H1 (cell line): Measurements from ENCODE around the gene IKZF2. TPM values are rescaled to one million over a fixed set of nuclear protein-coding genes. Genes with fewer than 3 reads are reported as not detected.

Source experiments
- CTCF ChIA-PET: fragments of 300-600 bp; sonication (Branson Sonifier 250); formaldehyde crosslinking; loops from one replicate; lab custom pipeline; 2021; ENCODE audit not compliant: partially characterized antibody; lab: Charles Lee
- POLR2A ChIA-PET: fragments of 300-600 bp; sonication (Branson Sonifier 250); formaldehyde crosslinking; loops from one replicate; lab custom pipeline; 2021; ENCODE audit warnings: inconsistent platforms; ENCODE audit not compliant: partially characterized antibody; lab: Charles Lee
- DNase-seq, 2 experiments: peaks; one replicate each; pipeline versions ENCODE4 v3.0.0 to v3.0.0-alpha.2; 2010 to 2022; ENCODE audit warnings: low spot score in 2 of 2, low read depth in 1 of 2, mixed read lengths in 1 of 2
- FAIRE-seq: peaks from 2 replicates; lab custom pipeline; 2011; peaks lifted over from hg19 to GRCh38; lab: Jason Lieb, UNC
- H2AFZ ChIP-seq: 2 replicates; pipeline ENCODE4 v1.8.1; 2012; ENCODE audit warnings: low read length, inconsistent platforms
- H2AK5ac ChIP-seq: 2 replicates; pipeline ENCODE4 v1.6.1; 2013; ENCODE audit warnings: low read depth, low read length
- H2BK120ac ChIP-seq: replicated peaks from 2 replicates; pipeline ENCODE3; 2013; ENCODE audit warnings: low read depth, low read length, inconsistent platforms
- H2BK12ac ChIP-seq: 2 replicates; pipeline ENCODE4 v1.6.1; 2013; ENCODE audit warnings: low read depth, low read length
- H2BK15ac ChIP-seq: 2 replicates; pipeline ENCODE4 v1.6.1; 2013; ENCODE audit warnings: low read length
- H2BK20ac ChIP-seq: 2 replicates; pipeline ENCODE4 v1.6.1; 2013; ENCODE audit warnings: low read length
- H2BK5ac ChIP-seq: 2 replicates; pipeline ENCODE4 v1.6.1; 2013; ENCODE audit warnings: low read depth, low read length
- H3K14ac ChIP-seq: 2 replicates; pipeline ENCODE4 v1.6.1; 2013; ENCODE audit warnings: inconsistent platforms; ENCODE audit not compliant: insufficient read length
- H3K18ac ChIP-seq: 2 replicates; pipeline ENCODE4 v1.6.1; 2013; ENCODE audit warnings: low read length; ENCODE audit errors: extremely low read depth
- H3K23ac ChIP-seq: 2 replicates; pipeline ENCODE4 v1.6.1; 2013; ENCODE audit warnings: inconsistent platforms; ENCODE audit not compliant: insufficient read length
- H3K23me2 ChIP-seq: 2 replicates; pipeline ENCODE4 v1.6.1; 2013; ENCODE audit warnings: low read depth, low read length
- H3K27ac ChIP-seq: 2 replicates; pipeline ENCODE4 v1.6.1; 2011; ENCODE audit warnings: low read depth, low read length, inconsistent platforms
- H3K27me3 ChIP-seq, 4 experiments: replicated peaks in 1 of 4; 1 replicate in 1 of 4; 2 replicates in 3 of 4; pipeline versions ENCODE4 v1.6.1 to v1.8.1; 2011 to 2013; ENCODE audit warnings: low read length in 3 of 4, mild to moderate bottlenecking in 3 of 4, inconsistent platforms in 2 of 4, mixed read lengths in 2 of 4, moderate library complexity in 1 of 4; ENCODE audit not compliant: control insufficient read depth in 3 of 4, insufficient read depth in 3 of 4; ENCODE audit errors: extremely low read depth in 1 of 4
- H3K36me3 ChIP-seq, 4 experiments: 2 replicates each; pipeline versions ENCODE4 v1.6.1 to v1.8.1; 2011 to 2013; ENCODE audit warnings: mild to moderate bottlenecking in 4 of 4, low read length in 3 of 4, moderate library complexity in 2 of 4, control low read depth in 1 of 4, inconsistent platforms in 1 of 4; ENCODE audit not compliant: insufficient read depth in 4 of 4, control insufficient read depth in 2 of 4
- H3K4ac ChIP-seq: replicated peaks from 2 replicates; pipeline ENCODE3; 2013; ENCODE audit warnings: low read length, low read depth, mixed read lengths, inconsistent platforms; ENCODE audit not compliant: insufficient read length
- H3K4me1 ChIP-seq, 4 experiments: replicated peaks in 1 of 4; 1 replicate in 1 of 4; 2 replicates in 3 of 4; pipeline versions ENCODE4 v1.6.1 to v1.8.1; 2011 to 2013; ENCODE audit warnings: low read length in 3 of 4, inconsistent platforms in 2 of 4, mixed read lengths in 1 of 4; ENCODE audit not compliant: insufficient read depth in 4 of 4, control insufficient read depth in 3 of 4
- H3K4me2 ChIP-seq, 2 experiments: 2 replicates each; pipeline versions ENCODE4 v1.6.1 to v1.8.1; 2011 to 2013; ENCODE audit warnings: low read depth in 2 of 2, low read length in 2 of 2, control low read depth in 1 of 2, inconsistent platforms in 1 of 2, mild to moderate bottlenecking in 1 of 2; ENCODE audit not compliant: insufficient read depth in 1 of 2
- H3K4me3 ChIP-seq, 4 experiments: fragments of 200-600, 300-600 bp in 1 of 4; sonication (generic), shearing (Covaris generic), sonication (Bioruptor Twin) in 1 of 4; 2 replicates each; pipeline versions ENCODE4 v1.5.1 to v1.8.1; 2011 to 2016; ENCODE audit warnings: low read length in 4 of 4, low read depth in 3 of 4, control low read depth in 2 of 4, inconsistent platforms in 2 of 4, mild to moderate bottlenecking in 2 of 4, mixed read lengths in 1 of 4, moderate library complexity in 1 of 4; ENCODE audit not compliant: insufficient read depth in 2 of 4; ENCODE audit errors: extremely low read depth in 1 of 4
- H3K56ac ChIP-seq: replicated peaks from 2 replicates; pipeline ENCODE3; 2013; ENCODE audit warnings: low read depth, mild to moderate bottlenecking, mixed read lengths, low read length, inconsistent platforms; ENCODE audit not compliant: insufficient read length
- H3K79me1 ChIP-seq: 2 replicates; pipeline ENCODE4 v1.6.1; 2013; ENCODE audit warnings: low read depth, low read length, control low read depth
- H3K79me2 ChIP-seq, 2 experiments: 2 replicates each; pipeline versions ENCODE4 v1.6.1 to v1.8.1; 2012 to 2013; ENCODE audit warnings: low read length in 2 of 2, mild to moderate bottlenecking in 2 of 2, inconsistent platforms in 1 of 2; ENCODE audit not compliant: insufficient read depth in 2 of 2, control insufficient read depth in 1 of 2
- H3K9ac ChIP-seq, 4 experiments: replicated peaks in 1 of 4; 1 replicate in 1 of 4; 2 replicates in 3 of 4; pipeline versions ENCODE4 v1.6.1 to v1.8.1; 2011 to 2013; ENCODE audit warnings: low read depth in 3 of 4, low read length in 3 of 4, control low read depth in 2 of 4, mild to moderate bottlenecking in 2 of 4, moderate library complexity in 2 of 4, inconsistent platforms in 1 of 4; ENCODE audit errors: extremely low read depth in 1 of 4
- H3K9me3 ChIP-seq, 2 experiments: 2 replicates each; pipeline versions ENCODE4 v1.6.1 to v1.8.1; 2012 to 2013; ENCODE audit warnings: mild to moderate bottlenecking in 2 of 2, moderate library complexity in 2 of 2, control low read depth in 1 of 2, inconsistent platforms in 1 of 2, low read depth in 1 of 2, low read length in 1 of 2, mixed read lengths in 1 of 2; ENCODE audit not compliant: insufficient read depth in 2 of 2
- H4K20me1 ChIP-seq, 2 experiments: replicated peaks in 1 of 2; 2 replicates each; pipeline versions ENCODE3 to v1.8.1; 2011 to 2013; ENCODE audit warnings: inconsistent platforms in 2 of 2, low read length in 2 of 2, mild to moderate bottlenecking in 1 of 2; ENCODE audit not compliant: insufficient read depth in 2 of 2, control insufficient read depth in 1 of 2
- H4K5ac ChIP-seq: 2 replicates; pipeline ENCODE4 v1.6.1; 2013; ENCODE audit warnings: low read length, low read depth, mixed read lengths, inconsistent platforms; ENCODE audit not compliant: insufficient read length
- H4K8ac ChIP-seq: 2 replicates; pipeline ENCODE4 v1.8.0; 2013; ENCODE audit warnings: mild to moderate bottlenecking, moderate library complexity, low read length, inconsistent platforms; ENCODE audit not compliant: insufficient read depth; ENCODE audit errors: extremely low read depth
- H4K91ac ChIP-seq: replicated peaks from 2 replicates; pipeline ENCODE3; 2013; ENCODE audit warnings: low read length, mixed read lengths, inconsistent platforms; ENCODE audit not compliant: insufficient read length
- BACH1 ChIP-seq: IDR thresholded peaks from 2 replicates; pipeline ENCODE4 v1.6.1; 2012; ENCODE audit warnings: low read length, improper control_type of control experiment
- BCL11A ChIP-seq, 2 experiments: IDR thresholded peaks; one replicate each; pipeline ENCODE4 v1.6.1; 2011; ENCODE audit warnings: low read depth in 2 of 2, low read length in 2 of 2, mild to moderate bottlenecking in 2 of 2
- CHD2 ChIP-seq: IDR thresholded peaks from 2 replicates; pipeline ENCODE4 v1.6.1; 2012; ENCODE audit warnings: low read length, improper control_type of control experiment
- PHF8 ChIP-seq: fragments of 200-600 bp; sonication (generic); conservative IDR thresholded peaks from 2 replicates; pipeline ENCODE4 v1.7.1; 2012; ENCODE audit warnings: low read depth, mild to moderate bottlenecking, inconsistent platforms, low read length, moderate library complexity
- POLR2AphosphoS5 ChIP-seq: IDR thresholded peaks from 2 replicates; pipeline ENCODE4 v1.6.1; 2011; ENCODE audit warnings: low read depth, low read length
- RNF2 ChIP-seq: fragments of 200-900, 300-1000 bp; sonication (generic); IDR thresholded peaks from 2 replicates; pipeline ENCODE4 v1.7.1; 2016; ENCODE audit warnings: borderline replicate concordance, low read depth, mild to moderate bottlenecking, antibody characterized with exemption, low read length; ENCODE audit not compliant: poor library complexity, severe bottlenecking; ENCODE audit errors: missing control alignments
- SIRT6 ChIP-seq: IDR thresholded peaks from one replicate; pipeline ENCODE4 v1.7.1; 2012; ENCODE audit warnings: low read length, inconsistent platforms
- polyA plus RNA-seq, 7 experiments: library from polyadenylated mRNA; depleted of rRNA in 3 of 7; stranded (reverse) in 5 of 7; unstranded in 2 of 7; fragments of >200 nt in 5 of 7; fragments of 200-250 nt in 2 of 7; gene quantifications; 1 replicate in 5 of 7; 2 replicates in 1 of 7; 4 replicates in 1 of 7; pipeline versions ENCODE4 v1.2.1 to v1.2.3, GENCODE V29; 2011 to 2013; ENCODE audit warnings: missing spikeins in 2 of 7, mixed read lengths in 2 of 7
- total RNA-seq: library from RNA; stranded (reverse); fragmentation: NEBNext Ultra II Directional; extraction: Animal tissue kit (Norgen Biotek cat#: 25700); gene quantifications from 2 replicates; pipeline ENCODE4 v1.2.1, GENCODE V29; 2021

The IKZF2 gene
- total and polyA plus RNA-seq, 2 of the 8 experiments (the other 6 are each of a cell fraction or from before 2014, with no cell fraction given) = 1.7 to 4.4 TPM

- H4K5ac ChIP-seq = no peak overlapping the region
- no peak overlapping the region for H3K27ac ChIP-seq
- no peak overlapping the region for H3K56ac ChIP-seq
- no peak overlapping the region for H3K18ac ChIP-seq
- ChIA-PET POLR2A (no interaction called here), CTCF (no interaction called here)
- H3K23me2 ChIP-seq = no peaks in the 10 kb centered on the region
- no peak overlapping the region for H2BK20ac ChIP-seq
- H2BK5ac ChIP-seq = no peak overlapping the region
- no peak overlapping the region for H2BK12ac ChIP-seq
- no peak overlapping the region for H2BK15ac ChIP-seq
- no peak overlapping the region for H4K91ac ChIP-seq
- H3K79me1 ChIP-seq = no peaks in the 10 kb centered on the region
- H3K14ac ChIP-seq = no peak overlapping the region
- H3K4me2 ChIP-seq = no peak overlapping the region
- no peak overlapping the region for H2BK120ac ChIP-seq
- no peaks in the 10 kb centered on the region for H3K36me3 ChIP-seq
- H4K8ac ChIP-seq = no peak overlapping the region
- H4K20me1 ChIP-seq = no peaks in the 10 kb centered on the region
- H3K9me3 ChIP-seq = no peaks in the 10 kb centered on the region
- H3K27me3 ChIP-seq = no peaks in the 10 kb centered on the region
- H3K79me2 ChIP-seq = no peaks in the 10 kb centered on the region
- H2AFZ ChIP-seq = no peak overlapping the region
- H3K23ac ChIP-seq = no peak overlapping the region
- FAIRE-seq (no peak), DNase-seq (no peak)
- no peak overlapping the region for H3K4ac ChIP-seq
- no peak overlapping the region for H3K4me3 ChIP-seq
- TF ChIP-seq PHF8 (no peak), POLR2AphosphoS5 (no peak), SIRT6 (no peak), RNF2 (no peak), BCL11A (IDR thresholded peaks at IDR 0.05; ENCODE audit: low read depth in 2 of 2, low read length in 2 of 2) (no peak), BACH1 (no peak), CHD2 (no peak)
- no peak overlapping the region for H3K9ac ChIP-seq
- no peaks in the 10 kb centered on the region for H3K4me1 ChIP-seq
- no peak overlapping the region for H2AK5ac ChIP-seq
Observed at GRCh38 chr2:213104903-213105202, 46.6 kb downstream of the IKZF2 start.
